PC-9 (cell line): ENCODE measurements around the gene RPAP2.

Experiments
- CTCF ChIP-seq: fragments of 200-600 bp; sonication (generic); conservative IDR thresholded peaks from 2 replicates; pipeline ENCODE4 v1.6.1; 2017; ENCODE audit warnings: mixed run types, antibody characterized with exemption, mild to moderate bottlenecking, moderate library complexity
- EZH2 ChIP-seq: fragments of 200-600 bp; sonication (generic); IDR thresholded peaks from 2 replicates; pipeline ENCODE4 v1.8.0; 2017; ENCODE audit warnings: antibody characterized with exemption, low read depth

GRCh38 chr1:92276082-92276481 lies 22.8 kb upstream of the RPAP2 start:
- TF ChIP-seq CTCF (no peak), EZH2 (no peak)
